GM18861 (cell line): ENCODE data around the gene MS4A13.
"Not testable (repeated sequence)": the region's sequence is repeated elsewhere in the genome, so short reads cannot be mapped to it uniquely, and the experiment has no call there.

Experiments used
- ATAC-seq: cut with Tn5 transposase; IDR thresholded peaks from one replicate; pipeline ENCODE4 v1.9.1; 2021; ENCODE audit not compliant: unreplicated experiment

The MS4A13 gene, protein sequence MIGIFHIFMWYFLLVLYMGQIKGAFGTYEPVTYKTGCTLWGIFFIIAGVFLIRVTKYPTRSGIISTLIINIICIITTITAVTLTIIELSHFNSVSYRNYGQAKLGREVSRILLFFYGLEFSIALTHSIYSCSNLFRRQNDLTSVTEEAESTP

DNA sequence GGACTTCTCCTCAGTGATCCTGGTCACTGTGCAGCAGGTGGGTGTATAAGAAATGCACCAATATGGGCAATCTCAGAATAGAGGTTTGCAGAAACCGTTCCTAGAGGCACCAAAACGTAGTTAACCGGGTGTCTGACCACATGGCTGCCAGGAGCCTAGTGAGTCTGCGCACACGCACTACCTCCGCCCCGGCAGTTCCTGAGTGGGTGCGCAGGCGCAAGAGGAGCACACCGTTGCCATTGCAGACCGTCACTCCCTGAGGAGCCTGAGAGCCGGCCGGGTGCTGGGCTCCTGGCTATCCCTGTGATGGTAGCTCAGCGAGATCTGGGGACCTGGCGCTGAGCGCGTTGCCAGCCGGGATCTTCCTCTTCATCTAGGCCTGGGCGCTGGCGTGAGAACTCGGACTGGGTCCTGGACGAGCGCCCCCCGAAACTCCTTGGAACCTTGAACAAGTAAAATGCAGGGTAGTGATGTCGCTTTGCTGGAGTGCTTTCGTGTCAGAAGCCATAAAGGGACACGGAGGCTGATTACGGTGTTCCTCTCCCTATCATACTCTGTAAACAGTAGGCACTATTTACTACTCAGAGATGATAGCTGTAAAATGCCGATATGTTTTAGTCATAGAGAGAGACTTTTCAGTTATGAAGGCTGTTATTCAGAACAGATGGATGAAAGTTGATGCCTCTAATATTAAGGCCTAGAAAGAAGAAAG is at the start of gene MS4A13:
MS4A13 (plus strand) TSS at position 249 of the 712 bp plus-strand sequence. CDS start 2,692 bp downstream, outside the sequence.
- ATAC-seq = no peak

- no peak for ATAC-seq
Measured at GRCh38 chr11:60468829-60469228, 46.4 kb upstream of the MS4A13 start.

GRCh38 chr11:60469723-60470122 is 45.5 kb upstream of the MS4A13 start:
- no peak for ATAC-seq

DNA sequence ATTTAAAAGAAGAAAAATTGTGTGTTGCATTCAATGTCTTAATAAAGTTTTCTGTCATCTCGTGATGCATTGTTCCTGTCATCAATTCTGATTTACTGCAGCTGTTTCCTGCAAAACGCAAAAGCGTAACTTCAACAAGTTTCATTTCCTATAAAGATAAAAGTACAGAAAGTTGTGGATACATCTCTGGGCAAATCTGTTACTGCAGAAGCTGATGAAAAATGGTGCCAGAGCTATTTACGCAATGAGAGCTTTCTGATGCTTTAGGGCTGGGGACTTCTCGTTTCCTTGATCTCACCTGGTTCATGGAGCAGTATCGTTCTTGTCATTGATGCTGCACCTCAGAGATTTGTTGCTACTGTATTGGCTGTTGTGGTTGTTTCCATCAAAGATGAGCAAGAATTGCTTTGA is 38.2 kb upstream of the MS4A13 start:
- no peak for ATAC-seq

- no peak for ATAC-seq
Measured at GRCh38 chr11:60482361-60482760, 32.8 kb upstream of the MS4A13 start.

DNA sequence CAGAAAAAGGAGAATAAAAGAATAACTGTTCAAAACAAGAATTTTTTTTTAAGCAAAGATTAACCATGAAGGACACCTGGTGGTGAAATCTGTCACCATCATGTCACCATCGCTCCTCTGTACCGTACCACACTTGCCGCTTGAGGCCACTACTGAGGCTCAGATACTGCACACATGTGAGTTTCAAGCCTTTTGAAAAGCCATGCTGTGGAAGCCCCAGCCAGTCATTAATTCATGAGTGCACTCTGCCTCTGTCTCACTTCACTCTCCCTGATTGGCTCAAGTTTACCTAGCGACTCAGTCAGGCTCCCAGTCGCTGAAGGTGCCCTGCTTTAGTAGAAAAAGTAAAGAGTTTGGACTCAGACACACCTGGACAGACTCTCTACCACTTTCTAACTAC is 29.2 kb upstream of the MS4A13 start:
- ATAC-seq = peak; percentile 94

DNA sequence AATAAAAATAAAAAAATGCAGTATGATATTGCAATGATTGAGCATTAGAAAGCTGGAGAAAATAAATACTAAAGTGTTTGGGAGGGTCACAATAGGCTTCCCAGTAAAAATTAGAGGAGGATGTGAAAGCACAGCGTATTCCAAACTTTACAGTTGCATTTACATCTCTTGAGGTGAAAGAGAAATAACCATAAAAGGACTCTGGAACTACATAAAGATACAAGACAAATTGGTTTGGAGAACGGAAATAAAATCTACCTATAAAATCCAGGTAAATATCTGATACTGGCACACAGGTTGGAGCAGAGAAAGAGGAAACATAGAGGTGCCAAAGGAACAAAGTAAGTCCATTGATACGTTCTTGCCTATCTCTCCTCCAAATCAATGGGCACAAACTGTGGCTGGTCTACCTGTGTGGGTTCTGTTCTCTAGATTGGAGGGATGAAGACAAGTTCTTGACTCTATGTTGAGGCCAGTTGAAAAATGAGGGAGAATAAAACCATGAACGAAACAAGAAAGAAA is 22.6 kb upstream of the MS4A13 start, which contains the start of gene MS4A12:
MS4A12 (plus strand) TSS at position 291 of the 522 bp plus-strand sequence. CDS start 4,541 bp downstream, outside the sequence.
- ATAC-seq = no peak

GRCh38 chr11:60493454-60493853 is 21.7 kb upstream of the MS4A13 start:
- no peak for ATAC-seq

DNA sequence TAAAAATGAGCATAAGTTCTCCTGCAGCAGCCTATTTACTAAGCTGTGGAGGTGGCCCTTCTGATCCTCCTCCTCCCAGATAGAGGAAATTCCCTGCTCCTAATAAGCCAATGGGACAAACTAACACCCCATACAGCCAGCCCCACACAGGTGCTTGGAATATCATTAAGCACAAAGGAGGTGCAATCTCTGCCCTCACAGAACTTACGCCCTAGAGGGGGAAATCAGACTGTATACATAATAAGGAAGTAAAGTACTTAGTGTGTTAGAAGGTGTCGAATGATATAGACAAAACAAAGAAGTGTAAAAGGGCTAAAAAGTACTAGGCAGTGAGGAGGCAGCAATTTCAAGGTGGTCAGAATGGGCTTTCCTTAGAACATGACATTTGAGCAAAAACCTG is 16.8 kb upstream of the MS4A13 start:
- no peak for ATAC-seq

- no peak for ATAC-seq
Measured at GRCh38 chr11:60498853-60499252, 16.3 kb upstream of the MS4A13 start.

DNA sequence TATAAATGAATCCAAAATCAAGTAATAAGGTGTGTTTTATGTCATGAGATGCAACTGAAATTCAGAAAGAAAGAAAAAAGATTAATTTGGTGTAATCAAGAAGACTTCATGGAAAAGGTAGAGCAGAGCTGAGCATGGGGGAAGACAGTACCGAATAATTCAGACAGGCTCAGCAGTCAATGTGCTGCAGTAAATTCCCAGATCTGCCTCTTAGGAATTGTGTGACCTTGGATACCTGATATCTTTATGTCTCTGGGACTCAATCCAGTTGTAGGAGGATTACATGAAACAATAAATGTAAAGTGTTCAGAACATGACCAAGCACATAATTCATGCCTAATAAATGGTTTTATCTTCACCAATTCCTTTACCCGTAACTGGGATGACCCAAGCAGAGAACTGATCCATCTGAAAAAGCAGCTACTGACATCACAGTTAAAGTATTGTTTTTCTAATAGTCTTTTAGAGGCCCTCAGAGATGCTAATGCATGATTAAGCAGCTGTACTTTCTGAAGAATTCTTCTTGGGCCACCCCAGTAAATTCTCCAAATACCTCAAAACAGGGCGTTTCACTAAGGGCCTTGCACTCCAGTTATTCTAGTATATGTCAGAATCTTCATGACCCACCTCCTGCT is 14.8 kb upstream of the MS4A13 start:
- ATAC-seq = no peak

DNA sequence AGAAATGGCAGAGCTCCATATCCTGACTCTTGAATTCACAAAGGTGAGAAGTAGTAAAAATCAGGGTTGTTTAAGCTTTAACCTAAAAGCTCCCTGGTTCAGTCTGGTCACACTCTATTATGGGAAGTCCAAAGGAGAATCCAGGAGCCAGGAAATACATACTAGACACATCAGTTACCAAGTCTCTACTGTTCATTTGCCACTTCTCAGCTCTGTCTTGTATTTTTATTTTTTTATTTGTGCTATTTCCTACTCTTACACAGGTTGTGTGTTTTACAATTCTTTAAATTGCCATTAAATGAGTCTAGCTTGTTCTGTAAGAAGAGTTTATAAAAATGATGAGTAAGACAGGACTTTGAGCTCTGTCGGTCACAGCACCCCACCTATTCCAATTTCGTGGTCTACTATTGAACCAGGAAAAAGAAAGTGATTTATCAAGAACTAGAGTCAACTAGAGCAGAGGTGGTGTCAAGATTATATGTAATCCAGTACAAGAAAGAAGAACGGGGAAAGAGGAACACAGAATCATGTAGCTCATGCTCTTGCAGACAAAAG is 12.9 kb upstream of the MS4A13 start:
- no peak for ATAC-seq

DNA sequence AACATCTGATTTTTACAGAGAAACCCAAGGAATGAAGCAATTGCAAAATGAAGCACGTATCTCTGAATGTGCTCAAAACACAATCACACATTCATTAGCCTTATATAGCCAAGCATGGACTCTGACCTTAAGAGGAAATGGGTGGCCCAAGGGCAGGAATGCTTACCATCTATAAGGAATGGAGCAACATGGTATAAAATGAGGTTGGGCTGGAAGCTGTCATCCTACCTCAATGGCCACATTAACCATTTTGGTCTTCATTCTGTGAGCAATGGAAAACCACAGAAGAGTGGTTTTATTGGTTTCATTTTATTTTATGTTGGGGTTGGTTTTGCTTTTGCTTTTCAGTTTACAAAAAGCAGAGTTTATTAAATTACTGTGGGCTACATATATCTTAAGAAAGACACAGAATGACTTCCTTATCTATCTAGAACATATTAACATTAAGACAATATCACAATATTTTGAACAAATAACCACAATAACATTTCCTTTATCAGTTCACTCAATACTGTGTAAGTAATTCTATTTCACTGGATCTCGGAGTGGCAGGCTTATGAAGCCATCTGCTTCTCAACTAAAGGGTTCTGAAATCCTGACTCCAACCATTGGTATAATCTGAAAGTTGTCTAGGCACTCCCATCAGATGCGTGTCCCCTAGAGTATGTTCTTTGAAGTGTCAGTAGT is 10.8 kb upstream of the MS4A13 start:
- ATAC-seq = no peak

GRCh38 chr11:60509609-60510008 is 5.6 kb upstream of the MS4A13 start:
- not testable (repeated sequence) for ATAC-seq

GRCh38 chr11:60510209-60510608 is 5.0 kb upstream of the MS4A13 start:
- not testable (repeated sequence) for ATAC-seq

DNA sequence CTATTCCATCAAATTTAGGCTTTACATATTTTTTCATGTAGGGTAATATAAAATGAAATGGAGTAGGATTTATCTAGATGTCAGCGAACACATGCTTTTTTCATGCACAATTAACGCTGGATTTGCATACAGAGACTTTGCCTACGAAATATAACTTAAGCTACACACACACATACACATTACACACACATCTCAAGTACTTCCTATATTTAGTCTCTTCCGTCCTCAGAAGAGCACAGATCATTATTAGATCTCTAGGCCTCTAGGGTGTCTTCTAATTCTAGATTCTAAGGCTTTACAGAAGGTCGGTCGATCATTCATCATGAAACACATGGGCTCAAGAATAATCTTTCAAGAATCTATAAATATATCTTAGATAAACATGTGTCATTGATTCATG is 3.8 kb upstream of the MS4A13 start:
- no peak for ATAC-seq

DNA sequence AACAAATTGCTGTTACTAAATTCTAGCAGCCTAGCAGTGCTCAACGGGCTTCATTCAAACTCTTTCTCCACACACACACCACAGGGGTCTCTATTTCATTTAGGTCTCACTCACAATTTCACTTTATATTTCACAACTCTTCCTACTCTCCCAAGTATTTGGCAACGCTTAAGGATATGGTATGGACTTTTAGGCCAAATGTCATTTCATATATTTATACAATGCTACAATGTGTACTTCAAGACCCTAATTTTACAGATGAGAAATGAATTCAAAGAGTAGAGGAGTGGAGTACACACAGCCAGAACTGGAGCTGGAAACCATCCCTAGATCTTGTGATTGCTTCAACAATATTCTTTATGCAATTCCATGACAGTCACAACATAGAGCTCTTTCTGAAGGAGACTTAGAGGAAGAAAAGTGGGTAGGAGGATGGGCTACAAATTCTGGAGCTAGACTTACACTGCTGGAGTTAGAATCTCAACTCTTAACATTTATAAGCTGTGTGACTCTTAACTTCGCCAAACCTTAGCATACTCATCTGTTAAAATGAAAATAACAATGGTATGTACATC is 2.5 kb upstream of the MS4A13 start:
- no peak for ATAC-seq

GRCh38 chr11:60513496-60514460 is 1.4 kb upstream of the MS4A13 start:
- ATAC-seq = no peak

DNA sequence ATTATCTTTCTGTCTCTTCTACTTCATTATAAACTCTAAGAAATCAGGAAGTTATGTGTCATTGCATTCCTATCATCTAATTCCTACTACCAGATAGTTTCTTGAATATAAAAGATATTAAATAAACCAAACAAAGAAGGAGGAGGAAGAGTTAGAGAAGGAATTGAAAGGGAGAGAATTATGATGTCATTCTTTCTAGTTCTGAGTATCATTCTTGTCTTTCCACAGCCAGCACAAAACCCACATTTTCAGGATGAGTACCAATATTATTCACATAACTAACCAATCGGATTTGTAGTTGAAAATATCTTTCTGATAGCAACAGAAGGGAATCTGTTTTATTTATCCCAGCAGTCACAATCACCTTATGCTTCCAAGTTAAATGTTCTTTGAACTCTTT is 13.3 kb downstream of the MS4A13 start:
- peak; percentile 2 for ATAC-seq

- peak; percentile 72 for ATAC-seq
Measured at GRCh38 chr11:60528934-60529333, 13.7 kb downstream of the MS4A13 start.
